ENCODE results near the gene CRYBG2.

The CRYBG2 gene

DNA sequence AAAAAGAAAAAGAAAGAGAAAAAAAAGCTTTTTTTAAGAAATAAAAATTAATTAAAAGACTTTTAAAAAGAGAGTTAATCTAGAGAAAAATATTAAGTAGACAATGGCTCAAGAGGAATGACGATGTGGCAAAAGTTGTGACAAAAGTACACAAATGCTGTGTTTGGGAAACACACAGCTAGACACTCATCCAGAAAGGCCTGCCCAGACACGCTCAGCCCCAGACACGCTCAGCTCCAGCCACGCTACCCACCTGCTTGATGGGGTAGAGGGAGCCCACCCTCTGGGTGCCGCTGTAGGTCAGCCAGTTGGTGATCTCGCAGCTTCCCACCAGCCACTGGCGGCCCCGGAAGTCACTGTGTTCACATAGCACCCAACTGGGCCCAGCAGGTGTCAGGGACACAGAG lies 26.0 kb downstream of the CRYBG2 start:
- no peak for DNase-seq (ENCODE audit: low read depth)
- no peak overlapping the region for H3K4me3 ChIP-seq (ENCODE audit: low read depth, low read length)
- TF ChIP-seq POLR2A (IDR thresholded peaks at IDR 0.05; ENCODE audit: extremely low read depth, insufficient read length) (no peak), MYC (IDR thresholded peaks at IDR 0.05; ENCODE audit: low read depth, low read length) (no peak)
- TF ChIP-seq, protein P1, sequence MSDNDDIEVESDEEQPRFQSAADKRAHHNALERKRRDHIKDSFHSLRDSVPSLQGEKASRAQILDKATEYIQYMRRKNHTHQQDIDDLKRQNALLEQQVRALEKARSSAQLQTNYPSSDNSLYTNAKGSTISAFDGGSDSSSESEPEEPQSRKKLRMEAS (IDR thresholded peaks at IDR 0.05; ENCODE audit: low read depth, low read length) = no peak
- TF ChIP-seq, protein P2, sequence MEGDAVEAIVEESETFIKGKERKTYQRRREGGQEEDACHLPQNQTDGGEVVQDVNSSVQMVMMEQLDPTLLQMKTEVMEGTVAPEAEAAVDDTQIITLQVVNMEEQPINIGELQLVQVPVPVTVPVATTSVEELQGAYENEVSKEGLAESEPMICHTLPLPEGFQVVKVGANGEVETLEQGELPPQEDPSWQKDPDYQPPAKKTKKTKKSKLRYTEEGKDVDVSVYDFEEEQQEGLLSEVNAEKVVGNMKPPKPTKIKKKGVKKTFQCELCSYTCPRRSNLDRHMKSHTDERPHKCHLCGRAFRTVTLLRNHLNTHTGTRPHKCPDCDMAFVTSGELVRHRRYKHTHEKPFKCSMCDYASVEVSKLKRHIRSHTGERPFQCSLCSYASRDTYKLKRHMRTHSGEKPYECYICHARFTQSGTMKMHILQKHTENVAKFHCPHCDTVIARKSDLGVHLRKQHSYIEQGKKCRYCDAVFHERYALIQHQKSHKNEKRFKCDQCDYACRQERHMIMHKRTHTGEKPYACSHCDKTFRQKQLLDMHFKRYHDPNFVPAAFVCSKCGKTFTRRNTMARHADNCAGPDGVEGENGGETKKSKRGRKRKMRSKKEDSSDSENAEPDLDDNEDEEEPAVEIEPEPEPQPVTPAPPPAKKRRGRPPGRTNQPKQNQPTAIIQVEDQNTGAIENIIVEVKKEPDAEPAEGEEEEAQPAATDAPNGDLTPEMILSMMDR (IDR thresholded peaks at IDR 0.05; ENCODE audit: low read depth, low read length) = no peak

DNA sequence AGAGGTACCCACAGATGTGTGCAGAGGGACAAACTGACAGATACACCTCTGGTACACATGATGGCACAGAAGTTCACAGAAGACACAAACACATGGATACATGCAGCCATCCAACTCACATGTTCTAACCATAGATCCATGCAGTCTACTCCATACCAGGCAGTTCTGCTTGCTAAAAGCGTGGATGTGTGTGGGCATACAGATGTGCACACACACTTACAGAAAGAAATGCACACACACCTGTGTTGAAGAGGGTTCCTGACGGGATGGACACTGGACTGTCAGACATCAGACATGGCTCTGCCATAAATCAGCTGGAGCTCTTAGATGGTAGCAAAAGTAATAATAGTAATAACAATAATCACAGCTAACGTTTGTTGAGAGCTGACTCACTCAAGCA lies 29.4 kb downstream of the CRYBG2 start:
- TF ChIP-seq POLR2A (IDR thresholded peaks at IDR 0.05; ENCODE audit: extremely low read depth, insufficient read length) (no peak), MYC (IDR thresholded peaks at IDR 0.05; ENCODE audit: low read depth, low read length) (no peak)
- TF ChIP-seq, protein P1 (IDR thresholded peaks at IDR 0.05; ENCODE audit: low read depth, low read length) = no peak
- TF ChIP-seq, protein P2 (IDR thresholded peaks at IDR 0.05; ENCODE audit: low read depth, low read length) = no peak
- no peak for DNase-seq (ENCODE audit: low read depth)
- H3K4me3 ChIP-seq (ENCODE audit: low read depth, low read length) = no peak overlapping the region

DNA sequence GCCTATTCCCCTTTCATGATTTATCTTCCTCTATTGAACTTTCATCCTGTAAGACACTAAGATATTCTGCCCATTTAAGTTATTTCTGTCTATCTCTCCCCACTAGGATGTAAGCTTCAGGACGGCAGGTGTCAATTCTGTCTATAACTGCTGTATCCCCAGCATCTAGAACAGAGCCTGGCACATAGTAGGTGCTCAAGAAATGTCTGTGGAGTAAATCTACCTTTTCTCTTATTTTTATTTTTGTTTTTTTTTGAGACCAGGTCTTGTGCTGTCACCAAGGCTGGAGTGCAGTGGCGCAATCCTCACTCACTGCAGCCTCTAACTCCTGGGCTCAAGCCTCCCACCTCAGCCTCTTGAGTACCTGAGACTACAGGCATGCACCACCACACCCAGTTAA lies 30.5 kb downstream of the CRYBG2 start:
- H3K4me3 ChIP-seq (ENCODE audit: low read depth, low read length) = no peak overlapping the region
- TF ChIP-seq, protein P1 (IDR thresholded peaks at IDR 0.05; ENCODE audit: low read depth, low read length) = no peak
- TF ChIP-seq POLR2A (IDR thresholded peaks at IDR 0.05; ENCODE audit: extremely low read depth, insufficient read length) = no peak
- TF ChIP-seq, protein P2 (IDR thresholded peaks at IDR 0.05; ENCODE audit: low read depth, low read length) = no peak
- TF ChIP-seq MYC (IDR thresholded peaks at IDR 0.05; ENCODE audit: low read depth, low read length) = no peak
- DNase-seq (ENCODE audit: low read depth) = no peak

DNA sequence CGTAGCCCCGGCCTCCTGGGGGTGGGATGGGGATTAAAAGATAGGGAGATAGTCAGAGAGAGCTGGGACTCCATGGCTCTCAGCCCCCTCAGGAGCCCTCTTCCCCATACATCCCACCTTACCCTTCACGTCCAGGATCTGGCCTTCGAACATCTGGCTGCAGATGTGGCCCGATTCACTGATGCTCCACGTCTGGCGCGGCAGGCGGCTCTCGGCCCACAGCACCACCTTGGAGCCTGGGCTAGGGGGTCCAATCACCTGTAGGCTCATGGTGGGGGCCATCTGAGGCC lies 31.9 kb downstream of the CRYBG2 start:
- DNase-seq (ENCODE audit: low read depth) = no peak
- no peak overlapping the region for H3K4me3 ChIP-seq (ENCODE audit: low read depth, low read length)
- TF ChIP-seq, protein P1 (IDR thresholded peaks at IDR 0.05; ENCODE audit: low read depth, low read length) = no peak
- TF ChIP-seq POLR2A (IDR thresholded peaks at IDR 0.05; ENCODE audit: extremely low read depth, insufficient read length) = no peak
- TF ChIP-seq, protein P2 (IDR thresholded peaks at IDR 0.05; ENCODE audit: low read depth, low read length) = no peak
- no peak for TF ChIP-seq MYC (IDR thresholded peaks at IDR 0.05; ENCODE audit: low read depth, low read length)

DNA sequence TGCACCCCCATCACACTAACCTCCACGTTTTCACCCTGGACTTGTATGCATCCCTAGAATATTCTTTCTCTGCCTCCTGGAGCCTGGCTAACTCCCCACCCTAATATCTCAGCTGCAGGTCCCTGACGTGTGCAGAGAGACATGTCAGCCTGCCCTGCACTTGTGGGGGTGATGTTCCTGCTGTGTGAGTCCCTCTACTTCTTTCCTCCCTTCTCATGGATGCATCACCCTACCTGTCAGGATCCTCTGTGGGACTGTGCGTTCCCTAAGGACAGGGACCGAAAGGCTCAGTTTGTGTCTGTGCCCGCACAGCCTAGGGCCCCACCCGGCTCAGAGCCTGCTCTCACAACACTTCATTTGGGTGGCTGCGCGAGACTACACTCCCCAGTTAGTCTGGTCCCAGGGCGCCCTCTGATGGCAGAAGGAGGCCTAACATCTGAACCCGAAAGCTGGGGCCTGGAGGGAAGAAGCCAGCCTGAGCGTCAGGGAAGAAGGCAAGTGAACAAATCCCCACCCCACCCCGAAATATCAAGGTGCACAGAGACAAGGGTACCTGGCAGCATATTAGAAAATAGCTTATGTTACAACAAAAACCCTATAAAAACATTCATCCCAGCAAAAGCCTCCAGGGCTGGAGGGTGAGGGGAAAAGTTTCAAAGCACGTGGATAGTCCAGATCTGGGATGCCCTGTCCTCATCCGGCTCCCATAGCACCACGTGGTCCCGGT lies 32.5 kb downstream of the CRYBG2 start:
- TF ChIP-seq, protein P2 (IDR thresholded peaks at IDR 0.05; ENCODE audit: low read depth, low read length) = peak; percentile 68
- TF ChIP-seq MYC (IDR thresholded peaks at IDR 0.05; ENCODE audit: low read depth, low read length) = peak; percentile 33; the same call in 1 of the 2 replicates
- TF ChIP-seq, protein P1 (IDR thresholded peaks at IDR 0.05; ENCODE audit: low read depth, low read length) = no peak; the same call in 1 of the 2 replicates
- no peak overlapping the region for H3K4me3 ChIP-seq (ENCODE audit: low read depth, low read length)
- DNase-seq (ENCODE audit: low read depth) = peak; percentile 86
